ENCODE data around the gene DRAM2.

- TF ChIP-seq RARB (CRISPR knock-in tag; IDR thresholded peaks at IDR 0.05) (no peak), PATZ1 (CRISPR knock-in tag; IDR thresholded peaks at IDR 0.05; ENCODE audit: borderline replicate concordance) (no peak), ESRRG (CRISPR knock-in tag; IDR thresholded peaks at IDR 0.05) (no peak), PPARA (CRISPR knock-in tag; IDR thresholded peaks at IDR 0.05; ENCODE audit: borderline replicate concordance) (no peak), TOX (CRISPR knock-in tag; IDR thresholded peaks at IDR 0.05; ENCODE audit: borderline replicate concordance) (no peak), ZFP3 (CRISPR knock-in tag; IDR thresholded peaks at IDR 0.05) (no peak), ISL1 (CRISPR knock-in tag; IDR thresholded peaks at IDR 0.05) (no peak), TCF4 (CRISPR knock-in tag; IDR thresholded peaks at IDR 0.05; ENCODE audit: borderline replicate concordance) (no peak), ARNTL (CRISPR knock-in tag; IDR thresholded peaks at IDR 0.05; ENCODE audit: borderline replicate concordance, low read depth) (no peak), ZNF70 (CRISPR knock-in tag; IDR thresholded peaks at IDR 0.05) (no peak), POU6F1 (CRISPR knock-in tag; IDR thresholded peaks at IDR 0.05; ENCODE audit: borderline replicate concordance, low read depth) (no peak), ZFP30 (CRISPR knock-in tag; IDR thresholded peaks at IDR 0.05) (no peak), ZC3H10 (CRISPR knock-in tag; IDR thresholded peaks at IDR 0.05) (no peak)
Observed at GRCh38 chr1:111140680-111140967, 731 bp upstream of the DRAM2 start.

Measured in SK-N-SH treated with all-trans-retinoic acid at 6 μM for 48 hours (cell line).